ENCODE data around the gene GOLGA2. TPM values are rescaled to one million over a fixed set of nuclear protein-coding genes. Genes with fewer than 3 reads are reported as not detected.

GOLGA2 gene
- total RNA-seq, 6 donors from 2014 or later, result 78.4 to 138 (median 93.8) TPM

GRCh38 chr9:128252317-128253139, 23.3 kb downstream of the GOLGA2 start:
- peaks cover 11 to 17% (median 14%) of the 10 kb centered on the region in 4 donors for H3K4me1 ChIP-seq
- no peaks in the 10 kb centered on the region for H3K27me3 ChIP-seq
- no peaks in the 10 kb centered on the region for H3K9me3 ChIP-seq
- WGBS, 2 donors, result 92 to 93% methylated on average over 21 to 24 of the region's 25 CpGs
- TF ChIP-seq POLR2A (IDR thresholded peaks at IDR 0.05) (no peak), EP300 (IDR thresholded peaks at IDR 0.05) (no peak)
- no peak for ATAC-seq (ENCODE audit: low FRiP score in 2 of 2)
- DNase-seq, result no peak
- peaks cover 1 to 20% (median 15%) of the 10 kb centered on the region in 4 donors for H3K36me3 ChIP-seq
- H3K27ac ChIP-seq, result no peak overlapping the region
- no peak overlapping the region for H3K4me3 ChIP-seq

GRCh38 chr9:128251732-128252100, 24.1 kb downstream of the GOLGA2 start:
- H3K4me3 ChIP-seq, result no peak overlapping the region

GRCh38 chr9:128250839-128251731, 24.7 kb downstream of the GOLGA2 start:
- no peaks in the 10 kb centered on the region for H3K27me3 ChIP-seq
- no peak for DNase-seq
- H3K27ac ChIP-seq, result no peak overlapping the region
- ATAC-seq (ENCODE audit: low FRiP score in 2 of 2), result no peak
- peaks cover 0 to 7% (median 3%) of the 10 kb centered on the region in 4 donors for H3K36me3 ChIP-seq
- WGBS, 2 donors, result 28 to 37% methylated on average over 20 to 30 of the region's 43 CpGs
- H3K4me1 ChIP-seq, result peaks cover 11 to 21% (median 17%) of the 10 kb centered on the region in 4 donors
- peak overlapping the region in 3 of 4 donors; percentile 41 to 55 (median 54) for H3K4me3 ChIP-seq
- H3K9me3 ChIP-seq, result no peaks in the 10 kb centered on the region
- TF ChIP-seq EP300 (IDR thresholded peaks at IDR 0.05) (no peak), CTCF (IDR thresholded peaks at IDR 0.05) (no peak), POLR2A (IDR thresholded peaks at IDR 0.05) (no peak), POLR2AphosphoS5 (IDR thresholded peaks at IDR 0.05) (no peak)

More at GRCh38 chr9:128251732-128252100, 24.1 kb downstream of the GOLGA2 start:
- Histone ChIP-seq H3K27me3 (no peaks in the 10 kb centered on the region), H3K27ac (no peak overlapping the region), H3K4me1 (peaks cover 11 to 17% (median 14%) of the 10 kb centered on the region in 4 donors), H3K36me3 (peaks cover 0 to 12% (median 7%) of the 10 kb centered on the region in 4 donors), H3K9me3 (no peaks in the 10 kb centered on the region)
- TF ChIP-seq EP300 (IDR thresholded peaks at IDR 0.05) (no peak), CTCF (IDR thresholded peaks at IDR 0.05) (no peak), POLR2A (IDR thresholded peaks at IDR 0.05) (no peak), POLR2AphosphoS5 (IDR thresholded peaks at IDR 0.05) (no peak)
- no peak for ATAC-seq (ENCODE audit: low FRiP score in 2 of 2)
- 79 to 88% methylated on average over 3 of the region's 3 CpGs for WGBS, 2 donors
- no peak for DNase-seq

- WGBS, 2 donors, result 28 to 36% methylated on average over 9 to 26 of the region's 81 CpGs
- TF ChIP-seq POLR2AphosphoS5 (IDR thresholded peaks at IDR 0.05) (no peak), POLR2A (IDR thresholded peaks at IDR 0.05) (no peak), EP300 (IDR thresholded peaks at IDR 0.05) (no peak), CTCF (IDR thresholded peaks at IDR 0.05) (no peak)
- peak overlapping the region in 3 of 4 donors; percentile 41 to 55 (median 54) for H3K4me3 ChIP-seq
- H3K4me1 ChIP-seq, result peaks cover 19 to 30% (median 26%) of the 10 kb centered on the region in 4 donors
- ATAC-seq (ENCODE audit: low FRiP score in 2 of 2) (peak; percentile 92 to 96), DNase-seq (peak; percentile 97 to 99)
- no peaks in the 10 kb centered on the region for H3K9me3 ChIP-seq
- no peaks in the 10 kb centered on the region for H3K27me3 ChIP-seq
- H3K27ac ChIP-seq, result no peak overlapping the region
- H3K36me3 ChIP-seq, result no peaks in the 10 kb centered on the region
Observed at GRCh38 chr9:128249908-128250838, 25.6 kb downstream of the GOLGA2 start.

All from upper lobe of left lung (tissue), 6 donors.